Osteoblast (primary cell): ENCODE measurements around the gene LAG3. TPM values are rescaled to one million over a fixed set of nuclear protein-coding genes. Genes with fewer than 3 reads are reported as not detected.

Experiments
- DNase-seq: peaks from one replicate; pipeline ENCODE4 v3.0.0; 2011; ENCODE audit warnings: low spot score, mixed read lengths; ENCODE audit not compliant: insufficient read length; ENCODE audit errors: missing footprints
- H2AFZ ChIP-seq: 2 replicates; pipeline ENCODE4 v1.6.0; 2011; ENCODE audit warnings: mild to moderate bottlenecking, low read length
- H3K27ac ChIP-seq: 2 replicates; pipeline ENCODE4 v1.5.1; 2011; ENCODE audit warnings: mild to moderate bottlenecking, low read depth, low read length, moderate library complexity
- H3K27me3 ChIP-seq: 2 replicates; pipeline ENCODE4 v1.6.0; 2012; ENCODE audit warnings: mild to moderate bottlenecking, control low read depth, inconsistent platforms, low read length, moderate library complexity; ENCODE audit not compliant: insufficient read depth
- H3K36me3 ChIP-seq: 2 replicates; pipeline ENCODE4 v1.5.1; 2011; ENCODE audit warnings: mild to moderate bottlenecking, low read length, control low read depth, moderate library complexity; ENCODE audit not compliant: insufficient read depth
- H3K4me1 ChIP-seq: 2 replicates; pipeline ENCODE4 v1.5.1; 2011; ENCODE audit warnings: mild to moderate bottlenecking, low read length, control low read depth, moderate library complexity; ENCODE audit not compliant: insufficient read depth
- H3K4me2 ChIP-seq: 2 replicates; pipeline ENCODE4 v1.6.0; 2011; ENCODE audit warnings: mild to moderate bottlenecking, low read length; ENCODE audit not compliant: insufficient read depth
- H3K4me3 ChIP-seq: fragments of 200-600 bp; sonication (generic); 3 replicates; pipeline ENCODE4 v1.5.1; 2012; ENCODE audit warnings: mild to moderate bottlenecking, low read length, inconsistent platforms; ENCODE audit not compliant: insufficient read depth
- H3K79me2 ChIP-seq: 2 replicates; pipeline ENCODE4 v1.6.0; 2012; ENCODE audit warnings: mild to moderate bottlenecking, low read length, control low read depth, inconsistent platforms; ENCODE audit not compliant: insufficient read depth
- H3K9me3 ChIP-seq: 2 replicates; pipeline ENCODE4 v1.5.1; 2011; ENCODE audit warnings: low read depth, low read length, control low read depth
- H4K20me1 ChIP-seq: 2 replicates; pipeline ENCODE4 v1.6.0; 2012; ENCODE audit warnings: mild to moderate bottlenecking, low read length, control low read depth; ENCODE audit not compliant: insufficient read depth
- CTCF ChIP-seq: IDR thresholded peaks from 2 replicates; pipeline ENCODE4 v1.5.1; 2011; ENCODE audit warnings: mild to moderate bottlenecking, low read depth, low read length, moderate library complexity; ENCODE audit errors: extremely low read depth
- total RNA-seq: library from RNA; depleted of rRNA; stranded (reverse); fragments of >200 nt; gene quantifications from 2 replicates; pipeline ENCODE4 v1.2.3, GENCODE V29; 2012

LAG3 gene
- total RNA-seq, 1 donor: not detected

GRCh38 chr12:6768437-6768914 lies 3.8 kb upstream of the LAG3 start:
- no peak for TF ChIP-seq CTCF
- peaks cover 29% of the 10 kb centered on the region for H3K79me2 ChIP-seq
- peak; percentile 92 for DNase-seq
- H3K9me3 ChIP-seq: no peaks in the 10 kb centered on the region
- H4K20me1 ChIP-seq: peaks cover 32% of the 10 kb centered on the region
- H3K4me1 ChIP-seq: peaks cover 31% of the 10 kb centered on the region
- no peaks in the 10 kb centered on the region for H3K27me3 ChIP-seq
- H3K36me3 ChIP-seq: peaks cover 15% of the 10 kb centered on the region
- peak overlapping the region; percentile 84 for H3K4me2 ChIP-seq
- peak overlapping the region; percentile 89 for H3K4me3 ChIP-seq
- H2AFZ ChIP-seq: no peak overlapping the region
- H3K27ac ChIP-seq: no peak overlapping the region

GRCh38 chr12:6768990-6769389 lies 3.3 kb upstream of the LAG3 start:
- Histone ChIP-seq H3K4me2 (peak overlapping the region; percentile 84), H3K4me3 (peak overlapping the region; percentile 89), H2AFZ (no peak overlapping the region), H3K27me3 (no peaks in the 10 kb centered on the region), H3K9me3 (no peaks in the 10 kb centered on the region), H3K4me1 (peaks cover 26% of the 10 kb centered on the region), H3K36me3 (peaks cover 15% of the 10 kb centered on the region), H4K20me1 (peaks cover 32% of the 10 kb centered on the region), H3K27ac (no peak overlapping the region), H3K79me2 (peaks cover 29% of the 10 kb centered on the region)
- no peak for TF ChIP-seq CTCF
- DNase-seq: peak; percentile 90

DNA sequence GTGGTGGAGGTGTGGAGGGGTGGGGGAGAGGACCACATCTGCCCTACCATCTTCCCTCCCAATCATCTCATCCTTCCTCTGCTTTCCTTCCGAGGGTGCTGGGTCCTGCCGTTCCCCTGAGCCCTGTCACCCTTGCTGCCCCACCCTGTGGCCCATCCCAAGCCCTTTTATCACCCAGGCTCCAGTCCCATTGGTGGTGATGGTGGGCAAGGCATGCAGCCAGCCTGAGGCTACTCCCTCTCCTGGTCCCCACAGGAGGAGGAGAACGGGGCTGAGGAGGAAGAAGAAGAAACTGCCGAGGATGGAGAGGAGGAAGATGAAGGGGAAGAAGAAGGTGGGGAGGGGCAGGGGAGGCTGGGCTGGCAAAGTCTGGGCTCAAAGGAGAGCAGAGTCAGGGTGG lies 2.7 kb upstream of the LAG3 start:
- no peaks in the 10 kb centered on the region for H3K9me3 ChIP-seq
- no peak overlapping the region for H3K27ac ChIP-seq
- no peak overlapping the region for H3K4me3 ChIP-seq
- no peaks in the 10 kb centered on the region for H3K27me3 ChIP-seq
- H2AFZ ChIP-seq: no peak overlapping the region
- no peak overlapping the region for H3K4me2 ChIP-seq
- peaks cover 22% of the 10 kb centered on the region for H3K4me1 ChIP-seq
- H4K20me1 ChIP-seq: peaks cover 32% of the 10 kb centered on the region
- DNase-seq: peak; percentile 78
- no peak for TF ChIP-seq CTCF
- peaks cover 29% of the 10 kb centered on the region for H3K79me2 ChIP-seq
- H3K36me3 ChIP-seq: peaks cover 15% of the 10 kb centered on the region

DNA sequence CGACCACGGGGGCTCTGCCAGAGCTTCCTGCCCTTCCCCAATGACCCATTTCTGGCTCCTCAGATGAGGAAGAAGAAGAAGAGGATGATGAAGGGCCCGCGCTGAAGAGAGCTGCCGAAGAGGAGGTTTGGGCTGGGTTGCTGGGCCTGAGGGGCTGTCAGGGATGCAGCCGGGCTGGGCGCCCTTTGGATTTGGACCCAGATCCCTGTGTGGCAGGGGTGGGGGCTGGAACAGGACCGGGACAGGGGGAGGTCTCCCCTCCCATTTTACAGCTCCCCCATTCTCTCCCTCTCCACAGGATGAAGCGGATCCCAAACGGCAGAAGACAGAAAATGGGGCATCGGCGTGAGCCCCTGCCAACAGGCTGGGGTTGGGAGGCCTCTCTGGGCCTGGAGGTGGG lies 2.2 kb upstream of the LAG3 start:
- Histone ChIP-seq H3K4me2 (no peak overlapping the region), H4K20me1 (peaks cover 32% of the 10 kb centered on the region), H3K79me2 (peaks cover 29% of the 10 kb centered on the region), H2AFZ (no peak overlapping the region), H3K4me1 (peaks cover 18% of the 10 kb centered on the region), H3K36me3 (peaks cover 15% of the 10 kb centered on the region), H3K27me3 (no peaks in the 10 kb centered on the region), H3K4me3 (no peak overlapping the region), H3K27ac (no peak overlapping the region), H3K9me3 (no peaks in the 10 kb centered on the region)
- DNase-seq: peak; percentile 87
- TF ChIP-seq CTCF: no peak
